ENCODE measurements around the gene MAPKAP1. TPM values are rescaled to one million over a fixed set of nuclear protein-coding genes. Genes with fewer than 3 reads are reported as not detected.

MAPKAP1 gene
- total RNA-seq, 4 donors from 2014 or later: 87.1 to 114 (median 111) TPM

- H3K4me3 ChIP-seq (replicated peaks in 1 of 3): no peak overlapping the region
- DNase-seq: no peak
- 83 to 85% methylated on average over 5 of the region's 5 CpGs for WGBS, 2 donors
- H3K27me3 ChIP-seq: no peaks in the 10 kb centered on the region
- TF ChIP-seq CTCF (IDR thresholded peaks at IDR 0.05): no peak
- TF ChIP-seq POLR2A (IDR thresholded peaks at IDR 0.05): no peak
- no peaks in the 10 kb centered on the region for H3K9me3 ChIP-seq
- peaks cover 9 to 10% of the 10 kb centered on the region in 2 donors for H3K4me1 ChIP-seq
- H3K36me3 ChIP-seq: no peaks in the 10 kb centered on the region
- intact Hi-C loops (cut with DNase I): no loop called here
- no peak overlapping the region for H3K27ac ChIP-seq
Observed at GRCh38 chr9:125442452-125442851, 264.6 kb downstream of the MAPKAP1 start.

GRCh38 chr9:125440411-125440810, 266.6 kb downstream of the MAPKAP1 start:
- DNase-seq: peak in 1 of 2 donors; percentile 27
- Histone ChIP-seq H3K27ac (no peak overlapping the region), H3K4me3 (replicated peaks in 1 of 3) (no peak overlapping the region), H3K36me3 (no peaks in the 10 kb centered on the region), H3K4me1 (peaks cover 10 to 11% of the 10 kb centered on the region in 2 donors), H3K9me3 (no peaks in the 10 kb centered on the region), H3K27me3 (no peaks in the 10 kb centered on the region)
- TF ChIP-seq POLR2A (IDR thresholded peaks at IDR 0.05): no peak
- no peak for TF ChIP-seq CTCF (IDR thresholded peaks at IDR 0.05)
- intact Hi-C loops (cut with DNase I): no loop called here
- 79 to 85% methylated on average over 13 to 14 of the region's 14 CpGs for WGBS, 2 donors

GRCh38 chr9:125439434-125440272, 267.4 kb downstream of the MAPKAP1 start:
- Histone ChIP-seq H3K36me3 (no peaks in the 10 kb centered on the region), H3K4me1 (peaks cover 10 to 11% of the 10 kb centered on the region in 2 donors), H3K27ac (no peak overlapping the region), H3K4me3 (replicated peaks in 1 of 3) (no peak overlapping the region), H3K9me3 (no peaks in the 10 kb centered on the region), H3K27me3 (no peaks in the 10 kb centered on the region)
- WGBS, 2 donors: 95 to 96% methylated on average over 21 of the region's 21 CpGs
- intact Hi-C loops (cut with DNase I): no loop called here
- DNase-seq: no peak
- TF ChIP-seq POLR2A (IDR thresholded peaks at IDR 0.05): no peak
- TF ChIP-seq CTCF (IDR thresholded peaks at IDR 0.05): no peak

- no peaks in the 10 kb centered on the region for H3K36me3 ChIP-seq
- peaks cover 10 to 11% of the 10 kb centered on the region in 2 donors for H3K4me1 ChIP-seq
- H3K27me3 ChIP-seq: no peaks in the 10 kb centered on the region
- WGBS, 2 donors: 92 to 93% methylated on average over 25 to 31 of the region's 32 CpGs
- TF ChIP-seq POLR2A (IDR thresholded peaks at IDR 0.05) (no peak), CTCF (IDR thresholded peaks at IDR 0.05) (no peak)
- no peak overlapping the region for H3K4me3 ChIP-seq (replicated peaks in 1 of 3)
- no peak for DNase-seq
- intact Hi-C loops (cut with DNase I): no loop called here
- no peaks in the 10 kb centered on the region for H3K9me3 ChIP-seq
- no peak overlapping the region for H3K27ac ChIP-seq
Observed at GRCh38 chr9:125438506-125439433, 268.2 kb downstream of the MAPKAP1 start.
